ENCODE results near the gene SPTBN1.

The SPTBN1 gene

GRCh38 chr2:54640834-54641540 is 184.9 kb downstream of the SPTBN1 start:
- no peak overlapping the region for H3K4me2 ChIP-seq (ENCODE audit: insufficient read depth, low read length)
- H3K4me3 ChIP-seq (ENCODE audit: low read depth in 1 of 2, low read length in 2 of 2), result no peak overlapping the region
- no peak overlapping the region for H2AFZ ChIP-seq (ENCODE audit: low read depth, low read length)
- no peaks in the 10 kb centered on the region for H3K9me3 ChIP-seq (ENCODE audit: insufficient read depth, low read length, severe bottlenecking)
- no peaks in the 10 kb centered on the region for H4K20me1 ChIP-seq (ENCODE audit: insufficient read depth, low read length)
- H3K4me1 ChIP-seq (ENCODE audit: insufficient read depth, low read length), result no peaks in the 10 kb centered on the region
- peaks cover 77% of the 10 kb centered on the region for H3K36me3 ChIP-seq (ENCODE audit: insufficient read depth, low read length)
- no peak overlapping the region for H3K9ac ChIP-seq (ENCODE audit: low read depth, low read length)
- no peak for DNase-seq
- H3K27me3 ChIP-seq (ENCODE audit: insufficient read depth, low read length, poor library complexity), result no peaks in the 10 kb centered on the region
- no peak for ATAC-seq (ENCODE audit: insufficient read depth, low read depth)
- TF ChIP-seq EZH2 (IDR thresholded peaks at IDR 0.05; ENCODE audit: borderline replicate concordance, low read depth, low read length, severe bottlenecking), result no peak
- TF ChIP-seq, protein P1, sequence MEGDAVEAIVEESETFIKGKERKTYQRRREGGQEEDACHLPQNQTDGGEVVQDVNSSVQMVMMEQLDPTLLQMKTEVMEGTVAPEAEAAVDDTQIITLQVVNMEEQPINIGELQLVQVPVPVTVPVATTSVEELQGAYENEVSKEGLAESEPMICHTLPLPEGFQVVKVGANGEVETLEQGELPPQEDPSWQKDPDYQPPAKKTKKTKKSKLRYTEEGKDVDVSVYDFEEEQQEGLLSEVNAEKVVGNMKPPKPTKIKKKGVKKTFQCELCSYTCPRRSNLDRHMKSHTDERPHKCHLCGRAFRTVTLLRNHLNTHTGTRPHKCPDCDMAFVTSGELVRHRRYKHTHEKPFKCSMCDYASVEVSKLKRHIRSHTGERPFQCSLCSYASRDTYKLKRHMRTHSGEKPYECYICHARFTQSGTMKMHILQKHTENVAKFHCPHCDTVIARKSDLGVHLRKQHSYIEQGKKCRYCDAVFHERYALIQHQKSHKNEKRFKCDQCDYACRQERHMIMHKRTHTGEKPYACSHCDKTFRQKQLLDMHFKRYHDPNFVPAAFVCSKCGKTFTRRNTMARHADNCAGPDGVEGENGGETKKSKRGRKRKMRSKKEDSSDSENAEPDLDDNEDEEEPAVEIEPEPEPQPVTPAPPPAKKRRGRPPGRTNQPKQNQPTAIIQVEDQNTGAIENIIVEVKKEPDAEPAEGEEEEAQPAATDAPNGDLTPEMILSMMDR (IDR thresholded peaks at IDR 0.05; ENCODE audit: borderline replicate concordance, extremely low read depth, low read length, poor library complexity, severe bottlenecking), result no peak
- no peak overlapping the region for H3K27ac ChIP-seq (ENCODE audit: low read length)
- no peaks in the 10 kb centered on the region for H3K79me2 ChIP-seq (ENCODE audit: insufficient read depth, low read length)

DNA sequence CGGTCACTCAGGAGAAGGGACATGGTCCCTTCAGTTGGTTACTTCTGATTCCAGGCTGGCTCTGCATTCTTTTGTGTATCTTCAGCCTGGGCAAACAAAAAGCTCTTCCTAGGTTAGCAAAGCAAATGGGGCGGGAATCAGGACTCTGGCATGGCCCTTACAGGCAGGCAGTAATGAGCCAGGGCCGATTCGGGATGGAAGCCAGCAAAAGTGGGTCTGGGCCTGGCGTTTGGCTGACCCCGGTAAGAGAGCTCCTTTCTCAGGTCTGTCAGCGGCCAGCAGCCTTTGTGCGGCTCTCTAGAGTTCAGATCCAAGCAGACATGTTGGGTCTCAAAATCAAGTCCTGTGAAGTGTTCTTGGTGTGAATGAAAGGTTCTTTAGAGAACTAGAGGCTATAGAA is 185.9 kb downstream of the SPTBN1 start:
- no peak overlapping the region for H2AFZ ChIP-seq (ENCODE audit: low read depth, low read length)
- no peaks in the 10 kb centered on the region for H3K79me2 ChIP-seq (ENCODE audit: insufficient read depth, low read length)
- no peak overlapping the region for H3K9ac ChIP-seq (ENCODE audit: low read depth, low read length)
- no peaks in the 10 kb centered on the region for H3K4me1 ChIP-seq (ENCODE audit: insufficient read depth, low read length)
- H3K36me3 ChIP-seq (ENCODE audit: insufficient read depth, low read length), result peaks cover 80% of the 10 kb centered on the region
- no peaks in the 10 kb centered on the region for H4K20me1 ChIP-seq (ENCODE audit: insufficient read depth, low read length)
- ATAC-seq (ENCODE audit: insufficient read depth, low read depth), result no peak
- H3K4me3 ChIP-seq (ENCODE audit: low read depth in 1 of 2, low read length in 2 of 2), result no peak overlapping the region
- H3K27ac ChIP-seq (ENCODE audit: low read length), result no peak overlapping the region
- H3K4me2 ChIP-seq (ENCODE audit: insufficient read depth, low read length), result no peak overlapping the region
- TF ChIP-seq EZH2 (IDR thresholded peaks at IDR 0.05; ENCODE audit: borderline replicate concordance, low read depth, low read length, severe bottlenecking), result no peak
- H3K9me3 ChIP-seq (ENCODE audit: insufficient read depth, low read length, severe bottlenecking), result no peaks in the 10 kb centered on the region
- H3K27me3 ChIP-seq (ENCODE audit: insufficient read depth, low read length, poor library complexity), result no peaks in the 10 kb centered on the region
- no peak for DNase-seq

- ATAC-seq (ENCODE audit: insufficient read depth, low read depth) (no peak), DNase-seq (no peak)
- Histone ChIP-seq H3K4me1 (ENCODE audit: insufficient read depth, low read length) (no peaks in the 10 kb centered on the region), H3K9me3 (ENCODE audit: insufficient read depth, low read length, severe bottlenecking) (no peaks in the 10 kb centered on the region), H3K9ac (ENCODE audit: low read depth, low read length) (no peak overlapping the region), H3K27me3 (ENCODE audit: insufficient read depth, low read length, poor library complexity) (no peaks in the 10 kb centered on the region), H3K27ac (ENCODE audit: low read length) (no peak overlapping the region), H3K4me3 (ENCODE audit: low read depth in 1 of 2, low read length in 2 of 2) (no peak overlapping the region), H3K36me3 (ENCODE audit: insufficient read depth, low read length) (peaks cover 82% of the 10 kb centered on the region), H3K4me2 (ENCODE audit: insufficient read depth, low read length) (no peak overlapping the region), H3K79me2 (ENCODE audit: insufficient read depth, low read length) (no peaks in the 10 kb centered on the region), H2AFZ (ENCODE audit: low read depth, low read length) (no peak overlapping the region), H4K20me1 (ENCODE audit: insufficient read depth, low read length) (no peaks in the 10 kb centered on the region)
- TF ChIP-seq EZH2 (IDR thresholded peaks at IDR 0.05; ENCODE audit: borderline replicate concordance, low read depth, low read length, severe bottlenecking), result no peak
- TF ChIP-seq, protein P1 (IDR thresholded peaks at IDR 0.05; ENCODE audit: borderline replicate concordance, extremely low read depth, low read length, poor library complexity, severe bottlenecking), result no peak
These were observed 186.7 kb downstream of the SPTBN1 start for GRCh38 chr2:54642677-54643430.

DNA sequence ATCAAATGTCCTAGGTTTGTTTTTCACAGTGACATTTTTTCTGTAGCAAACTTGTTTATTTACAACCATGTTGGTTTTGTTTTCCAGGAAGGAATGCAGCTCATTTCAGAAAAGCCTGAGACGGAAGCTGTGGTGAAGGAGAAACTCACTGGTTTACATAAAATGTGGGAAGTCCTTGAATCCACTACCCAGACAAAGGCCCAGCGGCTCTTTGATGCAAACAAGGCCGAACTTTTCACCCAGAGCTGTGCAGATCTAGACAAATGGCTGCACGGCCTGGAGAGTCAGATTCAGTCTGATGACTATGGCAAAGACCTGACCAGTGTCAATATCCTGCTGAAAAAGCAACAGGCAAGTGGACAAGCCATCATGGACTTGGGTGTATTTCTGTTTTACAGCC is 188.1 kb downstream of the SPTBN1 start:
- DNase-seq, result no peak
- Histone ChIP-seq H3K36me3 (ENCODE audit: insufficient read depth, low read length) (peaks cover 82% of the 10 kb centered on the region), H3K27me3 (ENCODE audit: insufficient read depth, low read length, poor library complexity) (no peaks in the 10 kb centered on the region), H3K9ac (ENCODE audit: low read depth, low read length) (no peak overlapping the region), H3K4me2 (ENCODE audit: insufficient read depth, low read length) (no peak overlapping the region), H3K4me3 (ENCODE audit: low read depth in 1 of 2, low read length in 2 of 2) (no peak overlapping the region), H3K4me1 (ENCODE audit: insufficient read depth, low read length) (no peaks in the 10 kb centered on the region), H3K27ac (ENCODE audit: low read length) (no peak overlapping the region), H3K9me3 (ENCODE audit: insufficient read depth, low read length, severe bottlenecking) (no peaks in the 10 kb centered on the region), H2AFZ (ENCODE audit: low read depth, low read length) (no peak overlapping the region), H4K20me1 (ENCODE audit: insufficient read depth, low read length) (no peaks in the 10 kb centered on the region), H3K79me2 (ENCODE audit: insufficient read depth, low read length) (no peaks in the 10 kb centered on the region)
- no peak for ATAC-seq (ENCODE audit: insufficient read depth, low read depth)
- TF ChIP-seq, protein P1 (IDR thresholded peaks at IDR 0.05; ENCODE audit: borderline replicate concordance, extremely low read depth, low read length, poor library complexity, severe bottlenecking), result no peak
- TF ChIP-seq EZH2 (IDR thresholded peaks at IDR 0.05; ENCODE audit: borderline replicate concordance, low read depth, low read length, severe bottlenecking), result no peak

All from DND-41 (cell line).